Ovary (tissue), 3 donors: ENCODE measurements around the gene SEMA5A.

Source experiments
- EP300 ChIP-seq: sonication (generic); formaldehyde crosslinking; IDR thresholded peaks from one replicate; pipeline ENCODE4 v1.6.1; 2017; ENCODE audit warnings: antibody characterized with exemption
- POLR2A ChIP-seq: fragments of 450-650 bp; IDR thresholded peaks from one replicate; pipeline ENCODE4 v1.6.1; 2017; ENCODE audit warnings: antibody characterized with exemption, mild to moderate bottlenecking, moderate library complexity
- TF ChIP-seq, protein P1 (sequence below), 3 donors: fragments of 450-650 bp in 2 of 3; fragments of 200-600 bp in 1 of 3; IDR thresholded peaks; one replicate each; pipeline versions ENCODE4 v1.5.1 to v1.8.0; 2016 to 2022; ENCODE audit warnings: antibody characterized with exemption in 3 of 3, mild to moderate bottlenecking in 1 of 3
- donor health status: DM: no; HTN: no; CAD: no.

DNA sequence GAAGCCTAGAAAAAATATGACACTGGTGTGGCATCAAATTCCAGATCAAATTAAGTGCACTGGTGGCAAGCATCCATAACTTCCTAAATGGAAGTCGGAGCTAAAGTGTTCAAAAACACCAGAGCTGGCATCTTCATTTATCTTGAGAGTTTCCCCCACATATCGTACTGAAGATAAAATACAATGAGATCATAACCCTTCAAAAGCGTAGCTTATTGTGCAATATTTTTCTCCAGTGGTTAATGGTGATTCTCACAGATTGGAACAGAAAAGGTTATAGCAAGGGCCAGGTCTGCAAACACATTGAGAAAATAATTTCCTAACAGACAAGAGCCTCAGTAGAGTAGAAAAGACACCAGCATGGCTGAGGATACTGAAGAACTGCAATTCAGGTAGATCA lies 147.6 kb downstream of the SEMA5A start:
- TF ChIP-seq, protein P1, sequence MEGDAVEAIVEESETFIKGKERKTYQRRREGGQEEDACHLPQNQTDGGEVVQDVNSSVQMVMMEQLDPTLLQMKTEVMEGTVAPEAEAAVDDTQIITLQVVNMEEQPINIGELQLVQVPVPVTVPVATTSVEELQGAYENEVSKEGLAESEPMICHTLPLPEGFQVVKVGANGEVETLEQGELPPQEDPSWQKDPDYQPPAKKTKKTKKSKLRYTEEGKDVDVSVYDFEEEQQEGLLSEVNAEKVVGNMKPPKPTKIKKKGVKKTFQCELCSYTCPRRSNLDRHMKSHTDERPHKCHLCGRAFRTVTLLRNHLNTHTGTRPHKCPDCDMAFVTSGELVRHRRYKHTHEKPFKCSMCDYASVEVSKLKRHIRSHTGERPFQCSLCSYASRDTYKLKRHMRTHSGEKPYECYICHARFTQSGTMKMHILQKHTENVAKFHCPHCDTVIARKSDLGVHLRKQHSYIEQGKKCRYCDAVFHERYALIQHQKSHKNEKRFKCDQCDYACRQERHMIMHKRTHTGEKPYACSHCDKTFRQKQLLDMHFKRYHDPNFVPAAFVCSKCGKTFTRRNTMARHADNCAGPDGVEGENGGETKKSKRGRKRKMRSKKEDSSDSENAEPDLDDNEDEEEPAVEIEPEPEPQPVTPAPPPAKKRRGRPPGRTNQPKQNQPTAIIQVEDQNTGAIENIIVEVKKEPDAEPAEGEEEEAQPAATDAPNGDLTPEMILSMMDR (IDR thresholded peaks at IDR 0.05), result no peak
- TF ChIP-seq POLR2A, result no peak
- no peak for TF ChIP-seq EP300
